Stimulated activated CD4-positive, alpha-beta T cell treated with anti-CD3 and anti-CD28 coated beads, Interleukin-1b, Interleukin-23, amount 100 ng/mL, for 1 hour (primary cell): ENCODE data around the gene CEP72.
"Not testable (repeated sequence)": the region's sequence is repeated elsewhere in the genome, so short reads cannot be mapped to it uniquely, and the experiment has no call there.

Source experiments
- DNase-seq, 2 donors: peaks; one replicate each; pipeline ENCODE4 v3.0.0-alpha.2; 2020; ENCODE audit warnings: low read depth in 2 of 2

Gene CEP72

DNA sequence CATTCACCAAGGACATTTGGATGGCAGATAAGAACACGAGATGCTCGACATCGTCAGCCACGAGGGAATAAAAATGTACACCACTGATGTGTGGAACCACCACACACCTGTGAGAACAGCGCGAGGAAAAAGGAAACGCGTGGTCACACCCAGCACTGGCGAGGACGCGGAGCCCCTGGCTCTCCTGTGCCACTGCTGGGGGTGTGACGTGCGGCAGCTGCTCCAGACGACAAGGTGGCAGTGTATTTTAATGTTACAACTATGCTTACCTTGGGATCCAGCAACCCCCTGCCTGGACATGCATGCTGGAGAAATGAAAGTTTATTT is 13.6 kb upstream of the CEP72 start:
- no peak for DNase-seq

DNA sequence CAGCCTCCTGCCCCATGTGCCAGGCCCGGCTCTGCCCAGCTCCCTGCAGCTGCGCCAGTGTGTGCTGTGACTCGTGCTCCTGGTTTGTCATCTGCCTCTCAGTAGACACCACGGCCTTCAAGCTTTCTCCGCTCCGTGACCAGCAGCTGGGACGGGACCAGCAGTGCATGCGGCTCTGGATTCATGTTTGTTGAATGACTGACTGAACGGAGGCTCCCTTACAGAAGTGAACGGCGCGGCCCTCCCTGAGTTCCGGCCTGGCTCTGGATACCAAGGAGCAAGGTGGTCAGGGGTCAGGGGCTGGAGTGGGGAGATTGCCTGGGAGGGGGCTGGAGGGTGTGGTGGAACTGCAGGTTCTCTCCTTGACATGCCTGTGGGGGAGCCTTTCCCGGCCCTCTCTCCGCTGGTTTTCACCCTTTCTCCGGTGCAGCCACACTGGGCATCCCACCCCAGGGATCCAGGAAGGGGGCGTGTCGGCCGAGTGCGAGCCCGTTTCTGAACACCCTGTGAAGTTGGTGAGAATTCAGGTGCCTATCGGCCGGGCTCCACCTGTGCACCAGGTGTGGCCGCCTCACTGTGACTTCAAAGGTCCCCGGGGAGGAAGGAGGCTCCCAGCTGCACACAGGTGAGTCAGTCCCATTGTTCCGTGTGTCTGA is 11.1 kb upstream of the CEP72 start:
- DNase-seq, result no peak

DNA sequence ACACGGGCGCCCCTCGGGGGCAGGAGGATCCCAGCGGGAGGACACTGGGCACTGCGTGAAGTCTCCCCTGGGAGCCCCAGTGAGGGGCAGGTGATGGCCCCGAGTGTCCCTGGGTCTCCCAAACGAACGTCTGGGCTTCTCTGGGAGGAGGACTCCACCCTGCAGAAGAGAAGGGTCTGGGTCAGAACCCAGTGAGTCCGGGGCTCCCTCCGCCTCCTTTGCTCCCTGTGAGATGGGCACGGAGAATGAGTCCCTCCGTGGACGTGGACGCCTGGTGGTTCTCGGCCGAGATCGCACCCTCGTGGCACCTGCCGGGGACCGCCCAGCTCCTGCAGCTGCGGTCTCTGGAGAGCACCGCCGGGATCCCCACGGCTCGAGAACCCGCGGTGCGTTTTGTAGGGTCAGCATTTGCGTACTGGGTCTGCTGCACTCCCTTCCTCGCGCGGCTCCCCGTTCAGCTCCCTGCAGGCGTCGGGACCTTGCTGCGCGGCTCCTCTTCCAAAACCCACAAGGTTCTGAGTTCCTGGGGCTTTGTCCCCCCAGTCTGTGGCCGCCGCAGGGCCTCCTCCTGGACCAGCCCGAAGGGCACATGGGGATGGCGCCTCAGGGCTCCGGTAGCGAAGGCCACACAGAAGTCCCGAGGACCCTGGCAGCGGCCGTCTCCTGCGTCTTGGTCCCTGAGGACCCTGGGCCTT is 10.2 kb upstream of the CEP72 start:
- no peak for DNase-seq

DNA sequence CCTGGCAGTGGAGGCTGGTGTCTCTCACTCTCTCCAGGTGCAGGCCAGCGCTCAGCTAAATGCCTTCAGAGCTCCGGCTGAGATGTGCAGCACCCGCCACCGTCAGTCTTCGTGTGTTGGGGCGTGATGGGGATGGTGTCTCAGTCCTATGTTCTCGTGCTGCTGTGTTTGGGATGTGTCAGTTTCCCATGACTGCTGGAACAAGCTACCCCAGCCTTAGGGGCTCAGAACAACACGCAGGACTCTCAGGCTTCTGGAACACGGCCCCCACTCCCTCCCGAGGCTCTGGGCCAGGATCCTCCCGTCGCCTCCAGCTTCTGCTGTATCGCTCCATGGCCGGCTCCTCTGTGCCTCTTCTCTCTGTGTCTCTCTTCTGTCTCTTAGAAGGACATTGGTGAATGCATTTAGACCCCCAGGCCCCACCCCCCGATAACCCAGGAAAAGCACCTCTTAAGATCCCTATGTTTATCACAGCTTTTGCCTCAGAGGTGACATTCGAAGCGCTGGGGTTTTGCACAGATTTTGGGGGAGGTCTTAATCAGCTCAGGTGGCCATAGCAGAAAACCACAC is 9.6 kb upstream of the CEP72 start:
- DNase-seq, result no peak

DNA sequence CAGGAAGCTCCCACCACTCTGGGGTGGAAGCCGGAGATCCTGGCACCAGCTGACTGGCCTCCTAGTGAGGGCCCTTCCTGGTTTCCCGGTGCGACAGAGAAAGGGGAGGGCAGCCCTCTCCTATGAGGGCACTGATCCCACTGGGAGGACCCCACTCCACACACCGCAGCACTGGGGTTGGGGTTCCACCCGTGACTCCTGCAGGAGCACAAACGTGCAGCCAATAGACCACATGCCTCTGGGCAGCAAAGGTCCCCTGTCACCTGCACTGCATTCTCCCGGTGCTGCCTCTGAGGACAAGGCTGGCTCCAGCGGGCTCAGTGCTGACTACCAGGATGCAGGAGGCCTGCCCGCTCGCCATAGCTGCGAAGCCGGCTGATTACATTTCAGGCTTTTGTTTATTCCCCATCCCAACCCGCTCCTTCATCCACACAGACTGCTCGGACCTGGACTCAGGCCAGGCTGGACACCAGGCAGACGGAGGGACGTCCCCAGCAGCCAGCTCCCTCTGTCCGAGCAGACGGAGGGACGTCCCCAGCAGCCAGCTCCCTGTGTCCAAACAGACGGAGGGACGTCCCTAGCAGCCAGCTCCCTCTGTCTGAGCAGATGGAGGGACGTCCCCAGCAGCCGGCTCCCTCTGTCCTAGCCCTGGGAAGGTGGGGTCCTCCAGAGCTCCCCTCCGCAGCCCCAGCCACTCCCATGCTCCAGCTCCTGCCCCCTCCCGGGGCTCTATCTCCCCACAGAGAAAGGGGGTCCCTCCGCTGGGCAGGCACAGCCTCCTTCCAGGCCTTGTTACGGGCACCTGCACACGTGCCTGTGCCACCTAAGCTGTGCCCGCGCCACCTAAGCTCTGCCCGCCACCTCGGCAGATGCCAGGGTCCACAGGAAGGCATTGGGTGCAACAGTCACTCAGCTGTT is 8.8 kb upstream of the CEP72 start:
- no peak for DNase-seq

- DNase-seq, result no peak
Measured at GRCh38 chr5:604391-604831, 7.7 kb upstream of the CEP72 start.

GRCh38 chr5:605090-605489 is 7.0 kb upstream of the CEP72 start:
- DNase-seq, result not testable (repeated sequence)

DNA sequence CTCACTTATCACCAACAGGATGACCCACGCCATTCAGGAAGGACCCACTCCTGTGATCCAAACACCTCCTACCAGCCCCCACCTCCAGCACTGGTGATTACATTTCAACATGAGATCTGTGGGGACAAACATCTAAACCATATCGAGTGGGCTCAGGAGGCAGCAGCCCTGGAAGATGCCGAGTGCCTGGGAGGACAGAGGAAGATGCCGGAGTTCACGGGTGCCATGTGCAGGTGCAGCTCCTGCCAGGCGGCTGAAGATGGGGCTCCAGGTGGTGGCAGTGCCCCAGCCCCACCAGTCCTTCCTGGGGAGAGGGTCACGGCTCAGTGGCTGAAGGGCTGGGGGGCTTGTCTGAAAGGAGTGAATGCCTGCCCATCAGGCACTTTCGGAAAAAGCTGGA is 6.1 kb upstream of the CEP72 start:
- DNase-seq, result no peak

- no peak for DNase-seq
Measured at GRCh38 chr5:606526-607399, 5.4 kb upstream of the CEP72 start.

GRCh38 chr5:607541-608428 is 4.4 kb upstream of the CEP72 start:
- DNase-seq, result no peak

DNA sequence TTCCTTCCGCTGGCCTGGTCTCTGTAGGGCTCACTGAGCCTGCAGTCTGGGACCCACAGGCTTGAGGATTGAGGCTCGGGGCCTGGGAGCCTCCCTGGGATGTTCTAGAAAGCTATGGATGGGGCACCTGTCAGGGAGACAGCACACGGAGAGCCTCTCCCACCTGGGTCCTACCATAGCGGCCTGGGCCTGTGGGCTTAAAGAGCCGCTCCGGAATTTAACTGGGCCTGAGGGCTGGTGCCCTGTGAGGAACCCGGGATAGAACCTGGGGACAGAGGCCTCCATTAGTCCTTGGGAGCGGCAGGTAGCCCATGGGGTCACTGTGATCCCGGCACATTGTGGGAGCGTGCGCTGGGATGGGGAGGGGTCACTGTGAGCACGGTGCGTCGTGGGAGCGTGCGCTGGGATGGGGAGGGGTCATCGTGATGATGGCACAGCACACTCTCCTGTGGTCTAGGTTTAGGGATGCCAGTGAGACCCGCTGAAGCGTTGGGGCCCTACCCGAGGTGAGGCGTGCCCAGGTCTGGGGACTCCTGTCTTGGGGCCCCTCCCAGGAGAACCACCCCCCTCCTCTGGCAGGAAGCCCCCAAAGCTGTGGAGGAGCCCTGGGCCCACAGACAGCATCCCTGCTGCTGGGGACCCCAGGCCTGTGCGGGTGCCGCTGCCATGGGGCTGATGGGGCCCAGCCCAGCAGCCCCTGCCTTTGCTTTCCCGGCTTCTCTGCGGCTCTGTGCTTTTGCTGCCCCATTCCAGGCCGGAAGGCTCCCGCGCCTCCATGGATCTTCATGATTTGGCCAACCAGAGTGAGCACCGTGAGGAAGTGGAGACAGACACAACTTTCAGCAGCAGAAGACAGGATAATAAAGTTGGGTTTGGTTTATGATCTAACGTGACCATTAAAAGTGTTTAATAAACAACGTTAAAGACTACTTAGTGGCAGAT is 3.4 kb upstream of the CEP72 start:
- no peak for DNase-seq

- no peak for DNase-seq
Measured at GRCh38 chr5:609506-609905, 2.6 kb upstream of the CEP72 start.

- DNase-seq, result no peak
Measured at GRCh38 chr5:610011-610743, 2.0 kb upstream of the CEP72 start.

- DNase-seq, result no peak
Measured at GRCh38 chr5:610744-611730, 1.1 kb upstream of the CEP72 start.

GRCh38 chr5:612498-613424 is 621 bp downstream of the CEP72 start:
- no peak for DNase-seq

GRCh38 chr5:616484-617039 is 4.4 kb downstream of the CEP72 start:
- DNase-seq, result no peak
